NCI-H748 (cell line): ENCODE results near the gene ZBTB45.
"Not testable (repeated sequence)": the region's sequence is repeated elsewhere in the genome, so short reads cannot be mapped to it uniquely, and the experiment has no call there.

Source experiments
- DNase-seq: peaks from one replicate; lab custom pipeline; 2025; ENCODE audit not compliant: unreplicated experiment; lab: John Stamatoyannopoulos, UW

Gene ZBTB45

GRCh38 chr19:58555369-58555885, 35.8 kb upstream of the ZBTB45 start:
- no peak for DNase-seq

- DNase-seq: no peak
Observed at GRCh38 chr19:58554494-58555368, 35.1 kb upstream of the ZBTB45 start, which contains the start of gene CHMP2A. Gene CHMP2A (minus strand): TSS chr19:58555105. CDS start chr19:58554212, 893 bp downstream.

- no peak for DNase-seq
Observed at GRCh38 chr19:58553799-58554493, 34.3 kb upstream of the ZBTB45 start.

- DNase-seq: no peak
Observed at GRCh38 chr19:58552655-58553054, 33.0 kb upstream of the ZBTB45 start.

GRCh38 chr19:58551577-58552471, 32.2 kb upstream of the ZBTB45 start:
- DNase-seq: no peak

- no peak for DNase-seq
Observed at GRCh38 chr19:58551123-58551497, 31.5 kb upstream of the ZBTB45 start.

GRCh38 chr19:58550362-58551122, 30.9 kb upstream of the ZBTB45 start:
- DNase-seq: no peak

- DNase-seq: no peak
Observed at GRCh38 chr19:58549664-58550361, 30.2 kb upstream of the ZBTB45 start.

GRCh38 chr19:58548859-58549663, 29.5 kb upstream of the ZBTB45 start:
- DNase-seq: no peak

GRCh38 chr19:58547323-58548312, 28.0 kb upstream of the ZBTB45 start:
- DNase-seq: no peak

- no peak for DNase-seq
Observed at GRCh38 chr19:58546019-58546530, 26.5 kb upstream of the ZBTB45 start.

- no peak for DNase-seq
Observed at GRCh38 chr19:58545286-58546018, 25.8 kb upstream of the ZBTB45 start.

GRCh38 chr19:58544591-58545285, 25.1 kb upstream of the ZBTB45 start:
- DNase-seq: no peak

GRCh38 chr19:58543826-58544590, 24.4 kb upstream of the ZBTB45 start, which contains the start of gene TRIM28:
Gene TRIM28 (plus strand): TSS chr19:58544064. CDS start chr19:58544758, 694 bp downstream.
- DNase-seq: no peak

- DNase-seq: not testable (repeated sequence)
Observed at GRCh38 chr19:58542641-58543372, 23.2 kb upstream of the ZBTB45 start.
